ENCODE measurements around the gene VARS2.
"Not testable (repeated sequence)": the region's sequence is repeated elsewhere in the genome, so short reads cannot be mapped to it uniquely, and the experiment has no call there.

Gene VARS2

GRCh38 chr6:30966154-30966553 is 52.1 kb downstream of the VARS2 start:
- FAIRE-seq: no peak

GRCh38 chr6:30969171-30969570 is 55.1 kb downstream of the VARS2 start:
- not testable (repeated sequence) for FAIRE-seq

DNA sequence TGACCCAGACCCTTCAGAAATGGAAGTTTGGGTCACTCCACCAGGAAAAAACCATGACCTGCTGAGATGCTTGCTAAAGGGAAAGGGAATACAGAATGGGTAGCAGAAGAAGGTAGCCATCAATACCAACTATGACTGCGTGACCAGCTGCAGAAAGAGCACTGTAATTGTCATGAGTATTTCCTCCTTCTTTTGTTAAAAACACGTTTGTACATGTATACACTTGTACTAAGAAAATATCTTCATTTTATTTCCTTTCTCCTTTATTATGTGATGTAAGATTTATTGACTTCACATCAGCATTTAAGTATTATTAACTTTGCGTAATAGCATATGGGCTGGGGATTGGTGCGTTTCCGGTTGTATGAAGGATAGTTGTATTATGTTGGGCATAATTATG is 56.9 kb downstream of the VARS2 start:
- no peak for FAIRE-seq

GRCh38 chr6:30972816-30973215 is 58.8 kb downstream of the VARS2 start:
- no peak for FAIRE-seq

DNA sequence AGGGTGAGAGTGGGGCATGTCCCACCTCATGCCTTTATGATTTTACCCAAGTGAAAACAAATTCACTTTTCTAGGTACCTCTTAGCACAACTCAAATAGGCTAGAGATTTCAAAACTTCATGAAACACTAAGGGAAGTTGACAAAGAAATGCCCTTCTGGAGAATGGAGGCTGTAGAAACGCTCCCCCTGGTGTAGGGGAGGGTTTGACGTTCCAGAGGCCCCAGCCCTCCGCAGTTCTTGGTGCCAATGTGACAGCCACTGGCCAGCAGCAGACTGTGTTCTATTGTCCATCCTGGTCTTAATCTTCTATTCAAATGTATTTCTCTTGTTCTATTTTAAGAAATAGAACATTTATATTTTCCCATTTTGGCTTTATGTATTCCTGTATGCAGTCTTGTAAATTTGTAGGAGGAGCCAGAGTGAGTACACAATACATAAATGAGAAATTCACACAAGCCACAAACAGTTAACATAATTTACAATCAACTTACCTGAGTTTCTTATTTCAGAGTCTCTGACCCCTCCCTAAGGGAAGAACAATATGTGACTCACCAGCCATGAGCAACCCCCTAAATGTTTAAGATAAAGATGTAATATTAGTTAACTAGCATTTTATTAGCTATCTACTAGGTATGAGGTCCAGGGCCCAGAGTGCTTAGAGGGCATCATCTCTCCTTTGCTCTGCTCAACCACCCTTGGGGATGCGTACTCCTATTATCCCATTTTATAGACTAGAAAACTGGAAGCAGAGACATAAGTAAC is 60.6 kb downstream of the VARS2 start:
- FAIRE-seq: no peak

Measured in G401.6 (cell line).